ENCODE data around the gene IVNS1ABP. TPM values are rescaled to one million over a fixed set of nuclear protein-coding genes. Genes with fewer than 3 reads are reported as not detected.

IVNS1ABP gene
- total and polyA plus RNA-seq, 9 of the 15 experiments (the other 6 are each of a cell fraction or from before 2014, with no cell fraction given), result 30.6 to 126 (median 77.7) TPM

DNA sequence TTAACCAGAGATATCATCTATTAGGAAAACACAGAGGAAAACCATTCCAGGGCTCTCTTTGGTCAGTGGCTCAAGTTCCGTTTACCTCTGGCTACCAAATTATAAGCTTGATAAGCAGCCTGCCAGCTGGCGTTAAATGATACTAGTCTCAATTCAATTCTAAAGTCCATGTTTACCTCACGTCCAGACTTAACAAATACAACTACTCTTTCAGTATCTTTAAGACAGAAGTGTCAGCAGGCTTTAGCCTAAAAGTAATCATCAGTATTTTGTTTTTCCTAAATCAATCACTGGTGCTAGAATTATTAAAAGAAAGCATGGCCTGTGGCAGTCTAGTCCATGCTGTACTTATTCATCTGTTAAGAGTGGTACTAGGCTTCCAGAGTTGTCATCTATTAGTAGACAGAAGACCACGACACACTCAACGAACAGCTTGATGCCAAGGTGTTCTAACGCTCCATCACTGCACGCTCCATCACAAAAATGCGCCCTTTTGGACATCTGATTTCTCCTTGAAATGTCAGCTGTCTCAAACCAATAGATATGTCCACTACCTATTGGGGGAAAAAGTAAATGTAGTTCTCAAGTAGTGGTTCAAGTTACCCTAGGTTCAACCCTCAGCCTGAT, 1.5 kb downstream of the IVNS1ABP start (continued):
- no peak for TF ChIP-seq SMARCE1 (IDR thresholded peaks at IDR 0.05)
- TF ChIP-seq GTF2F1 (IDR thresholded peaks at IDR 0.05; ENCODE audit: low read depth, low read length), result no peak
- TF ChIP-seq PHB (CRISPR knock-in tag; IDR thresholded peaks at IDR 0.05), result no peak
- TF ChIP-seq HDAC2 (IDR thresholded peaks at IDR 0.05), result no peak
- no peak for TF ChIP-seq ZNF41 (CRISPR knock-in tag; conservative IDR thresholded peaks at IDR 0.05)
- no peak for TF ChIP-seq YY1 (IDR thresholded peaks at IDR 0.05; ENCODE audit: borderline replicate concordance in 1 of 3, control insufficient read depth in 1 of 3, extremely low read depth in 1 of 3, insufficient read depth in 3 of 3, insufficient read length in 1 of 3, insufficient replicate concordance in 2 of 3, low read depth in 1 of 3, low read length in 2 of 3)
- TF ChIP-seq ZNF764 (CRISPR knock-in tag; IDR thresholded peaks at IDR 0.05; ENCODE audit: low read depth), result no peak
- TF ChIP-seq ZKSCAN3 (CRISPR knock-in tag; IDR thresholded peaks at IDR 0.05), result no peak
- TF ChIP-seq, protein P1, sequence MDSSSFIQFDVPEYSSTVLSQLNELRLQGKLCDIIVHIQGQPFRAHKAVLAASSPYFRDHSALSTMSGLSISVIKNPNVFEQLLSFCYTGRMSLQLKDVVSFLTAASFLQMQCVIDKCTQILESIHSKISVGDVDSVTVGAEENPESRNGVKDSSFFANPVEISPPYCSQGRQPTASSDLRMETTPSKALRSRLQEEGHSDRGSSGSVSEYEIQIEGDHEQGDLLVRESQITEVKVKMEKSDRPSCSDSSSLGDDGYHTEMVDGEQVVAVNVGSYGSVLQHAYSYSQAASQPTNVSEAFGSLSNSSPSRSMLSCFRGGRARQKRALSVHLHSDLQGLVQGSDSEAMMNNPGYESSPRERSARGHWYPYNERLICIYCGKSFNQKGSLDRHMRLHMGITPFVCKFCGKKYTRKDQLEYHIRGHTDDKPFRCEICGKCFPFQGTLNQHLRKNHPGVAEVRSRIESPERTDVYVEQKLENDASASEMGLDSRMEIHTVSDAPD (CRISPR knock-in tag; IDR thresholded peaks at IDR 0.05), result no peak
- no peak for TF ChIP-seq NR4A1 (CRISPR knock-in tag; IDR thresholded peaks at IDR 0.05)
- no peak for TF ChIP-seq NR4A1 (tag; IDR thresholded peaks at IDR 0.05)
- TF ChIP-seq NRF1 (conservative IDR thresholded peaks at IDR 0.05 in 1 of 2, IDR thresholded peaks at IDR 0.05 in 1 of 2), result no peak
- no peak for TF ChIP-seq ZNF584 (CRISPR knock-in tag; IDR thresholded peaks at IDR 0.05; ENCODE audit: low read depth)
- TF ChIP-seq PHB2 (IDR thresholded peaks at IDR 0.05; ENCODE audit: low read depth), result no peak
- TF ChIP-seq ZNF140 (CRISPR knock-in tag; IDR thresholded peaks at IDR 0.05), result no peak
- no peak for TF ChIP-seq SAFB2 (IDR thresholded peaks at IDR 0.05; ENCODE audit: borderline replicate concordance, low read depth, low read length, severe bottlenecking)
- TF ChIP-seq CCAR2 (IDR thresholded peaks at IDR 0.05; ENCODE audit: low read depth, low read length), result no peak
- TF ChIP-seq, protein P2, sequence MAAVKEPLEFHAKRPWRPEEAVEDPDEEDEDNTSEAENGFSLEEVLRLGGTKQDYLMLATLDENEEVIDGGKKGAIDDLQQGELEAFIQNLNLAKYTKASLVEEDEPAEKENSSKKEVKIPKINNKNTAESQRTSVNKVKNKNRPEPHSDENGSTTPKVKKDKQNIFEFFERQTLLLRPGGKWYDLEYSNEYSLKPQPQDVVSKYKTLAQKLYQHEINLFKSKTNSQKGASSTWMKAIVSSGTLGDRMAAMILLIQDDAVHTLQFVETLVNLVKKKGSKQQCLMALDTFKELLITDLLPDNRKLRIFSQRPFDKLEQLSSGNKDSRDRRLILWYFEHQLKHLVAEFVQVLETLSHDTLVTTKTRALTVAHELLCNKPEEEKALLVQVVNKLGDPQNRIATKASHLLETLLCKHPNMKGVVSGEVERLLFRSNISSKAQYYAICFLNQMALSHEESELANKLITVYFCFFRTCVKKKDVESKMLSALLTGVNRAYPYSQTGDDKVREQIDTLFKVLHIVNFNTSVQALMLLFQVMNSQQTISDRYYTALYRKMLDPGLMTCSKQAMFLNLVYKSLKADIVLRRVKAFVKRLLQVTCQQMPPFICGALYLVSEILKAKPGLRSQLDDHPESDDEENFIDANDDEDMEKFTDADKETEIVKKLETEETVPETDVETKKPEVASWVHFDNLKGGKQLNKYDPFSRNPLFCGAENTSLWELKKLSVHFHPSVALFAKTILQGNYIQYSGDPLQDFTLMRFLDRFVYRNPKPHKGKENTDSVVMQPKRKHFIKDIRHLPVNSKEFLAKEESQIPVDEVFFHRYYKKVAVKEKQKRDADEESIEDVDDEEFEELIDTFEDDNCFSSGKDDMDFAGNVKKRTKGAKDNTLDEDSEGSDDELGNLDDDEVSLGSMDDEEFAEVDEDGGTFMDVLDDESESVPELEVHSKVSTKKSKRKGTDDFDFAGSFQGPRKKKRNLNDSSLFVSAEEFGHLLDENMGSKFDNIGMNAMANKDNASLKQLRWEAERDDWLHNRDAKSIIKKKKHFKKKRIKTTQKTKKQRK (IDR thresholded peaks at IDR 0.05; ENCODE audit: borderline replicate concordance, low read depth, low read length), result no peak
- no peak for TF ChIP-seq ZNF212 (CRISPR knock-in tag; IDR thresholded peaks at IDR 0.05)
- no peak for TF ChIP-seq ZNF324 (CRISPR knock-in tag; IDR thresholded peaks at IDR 0.05)
- no peak for TF ChIP-seq MEF2D (tag; conservative IDR thresholded peaks at IDR 0.05; ENCODE audit: low read depth)
- TF ChIP-seq, protein P3, sequence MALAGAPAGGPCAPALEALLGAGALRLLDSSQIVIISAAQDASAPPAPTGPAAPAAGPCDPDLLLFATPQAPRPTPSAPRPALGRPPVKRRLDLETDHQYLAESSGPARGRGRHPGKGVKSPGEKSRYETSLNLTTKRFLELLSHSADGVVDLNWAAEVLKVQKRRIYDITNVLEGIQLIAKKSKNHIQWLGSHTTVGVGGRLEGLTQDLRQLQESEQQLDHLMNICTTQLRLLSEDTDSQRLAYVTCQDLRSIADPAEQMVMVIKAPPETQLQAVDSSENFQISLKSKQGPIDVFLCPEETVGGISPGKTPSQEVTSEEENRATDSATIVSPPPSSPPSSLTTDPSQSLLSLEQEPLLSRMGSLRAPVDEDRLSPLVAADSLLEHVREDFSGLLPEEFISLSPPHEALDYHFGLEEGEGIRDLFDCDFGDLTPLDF (CRISPR knock-in tag; IDR thresholded peaks at IDR 0.05), result peak; percentile 18; the same call in 1 of the 2 replicates
- no peak for TF ChIP-seq ZNF354B (CRISPR knock-in tag; IDR thresholded peaks at IDR 0.05)
- no peak for TF ChIP-seq TBP (optimal IDR thresholded peaks at IDR 0.05; ENCODE audit: low read depth, low read length)
- TF ChIP-seq POU5F1 (IDR thresholded peaks at IDR 0.05; ENCODE audit: borderline replicate concordance, low read depth, low read length, partially characterized antibody), result no peak
